Measurements from ENCODE around the gene XRCC1.

XRCC1 gene

GRCh38 chr19:43560687-43561086 is 14.6 kb downstream of the XRCC1 start:
- TF ChIP-seq GABPA (IDR thresholded peaks at IDR 0.05; ENCODE audit: low read depth) (no peak), CTCF (IDR thresholded peaks at IDR 0.05; ENCODE audit: insufficient read depth, low read length) (peak; percentile 11)

GRCh38 chr19:43555185-43555770 is 20.0 kb downstream of the XRCC1 start:
- TF ChIP-seq CTCF (IDR thresholded peaks at IDR 0.05; ENCODE audit: insufficient read depth, low read length) = peak; percentile 88
- TF ChIP-seq POLR2AphosphoS5 (IDR thresholded peaks at IDR 0.05; ENCODE audit: low read depth) = no peak
- TF ChIP-seq GABPA (IDR thresholded peaks at IDR 0.05; ENCODE audit: low read depth) = no peak
- 0 out of 2 replicates have a peak, but pooled peaks have one; percentile 4 for TF ChIP-seq SPI1 (IDR thresholded peaks at IDR 0.05; ENCODE audit: borderline replicate concordance, low read depth)
- DNase-seq (ENCODE audit: low read depth in 1 of 2, low spot score in 1 of 2) = peak; percentile 71 to 85
- H3K27ac ChIP-seq (replicated peaks) = no peak overlapping the region
- H3K27me3 ChIP-seq (ENCODE audit: insufficient read depth, poor library complexity, severe bottlenecking) = no peaks in the 10 kb centered on the region
- no peak overlapping the region for H3K4me3 ChIP-seq (replicated peaks; ENCODE audit: insufficient read depth, low read length)

More at GRCh38 chr19:43560687-43561086, 14.6 kb downstream of the XRCC1 start:
- Histone ChIP-seq H3K27ac (replicated peaks) (0 out of 2 replicates have a peak overlapping the region, but pooled peaks have one; percentile 8), H3K27me3 (ENCODE audit: insufficient read depth, poor library complexity, severe bottlenecking) (no peaks in the 10 kb centered on the region), H3K4me3 (replicated peaks; ENCODE audit: insufficient read depth, low read length) (no peak overlapping the region)
- DNase-seq (ENCODE audit: low read depth in 1 of 2, low spot score in 1 of 2) = no peak

DNA sequence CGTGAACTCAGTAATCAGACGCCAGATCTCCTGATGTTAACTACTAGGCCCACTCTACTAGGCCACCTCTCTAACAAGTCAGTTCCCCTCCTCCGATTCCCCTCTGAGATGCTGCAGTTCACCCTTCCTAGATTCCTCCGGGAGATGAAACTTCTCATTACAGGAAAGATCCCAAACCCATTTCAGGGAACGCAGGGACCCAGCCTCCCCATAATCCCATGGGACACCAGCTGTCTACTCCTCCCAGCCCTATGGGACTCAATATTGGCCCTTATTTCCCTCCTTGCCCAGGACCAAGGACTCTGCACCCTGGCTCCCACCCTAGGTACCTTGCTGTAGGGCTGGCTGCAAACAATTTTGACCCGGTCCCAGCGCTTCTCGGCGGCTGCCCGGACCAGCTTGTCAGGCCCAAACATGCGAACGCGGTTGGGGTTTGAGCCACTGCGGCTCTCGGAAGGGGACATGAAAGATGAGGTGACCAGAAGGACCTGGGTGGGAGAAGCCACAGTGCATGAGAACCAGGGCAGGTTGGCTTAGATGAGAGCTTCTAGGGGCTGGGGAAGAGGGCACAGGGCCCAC is 20.9 kb downstream of the XRCC1 start:
- H3K27ac ChIP-seq (replicated peaks) = no peak overlapping the region

DNA sequence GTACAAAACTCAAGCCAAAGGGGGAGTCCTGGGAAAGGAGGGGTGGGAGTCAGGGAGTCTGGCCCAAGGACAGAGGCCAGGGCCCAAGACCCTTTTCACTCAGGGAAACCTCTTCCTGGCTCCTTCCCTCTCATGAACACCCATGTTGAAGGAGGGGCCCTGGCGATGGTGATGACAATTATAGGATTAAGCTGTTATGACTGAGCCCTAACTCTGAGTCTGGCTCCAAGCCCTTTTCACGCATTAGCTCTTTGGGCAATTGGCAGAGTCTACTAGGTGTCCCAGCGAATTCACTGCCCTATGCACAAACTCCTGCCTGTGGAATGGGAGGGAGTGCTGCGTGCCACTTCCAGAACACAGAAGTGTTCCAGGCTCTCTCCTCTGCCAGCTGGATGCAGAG is 21.7 kb downstream of the XRCC1 start:
- no peaks in the 10 kb centered on the region for H3K27me3 ChIP-seq (ENCODE audit: insufficient read depth, poor library complexity, severe bottlenecking)
- no peak for DNase-seq (ENCODE audit: low read depth in 1 of 2, low spot score in 1 of 2)
- no peak overlapping the region for H3K27ac ChIP-seq (replicated peaks)
- TF ChIP-seq SPI1 (IDR thresholded peaks at IDR 0.05; ENCODE audit: borderline replicate concordance, low read depth) (no peak), POLR2AphosphoS5 (IDR thresholded peaks at IDR 0.05; ENCODE audit: low read depth) (no peak), GABPA (IDR thresholded peaks at IDR 0.05; ENCODE audit: low read depth) (no peak), CTCF (IDR thresholded peaks at IDR 0.05; ENCODE audit: insufficient read depth, low read length) (no peak), REST (IDR thresholded peaks at IDR 0.05; ENCODE audit: insufficient replicate concordance, low read depth) (no peak)
- H3K4me3 ChIP-seq (replicated peaks; ENCODE audit: insufficient read depth, low read length) = no peak overlapping the region

More for the DNA sequence above, 20.9 kb downstream of the XRCC1 start:
- TF ChIP-seq REST (IDR thresholded peaks at IDR 0.05; ENCODE audit: insufficient replicate concordance, low read depth) = no peak
- no peak for DNase-seq (ENCODE audit: low read depth in 1 of 2, low spot score in 1 of 2)
- no peaks in the 10 kb centered on the region for H3K27me3 ChIP-seq (ENCODE audit: insufficient read depth, poor library complexity, severe bottlenecking)
- no peak overlapping the region for H3K4me3 ChIP-seq (replicated peaks; ENCODE audit: insufficient read depth, low read length)

Data from HL-60 (cell line).